GM23338 (cell line): ENCODE results near the gene SSTR4. TPM values are rescaled to one million over a fixed set of nuclear protein-coding genes. Genes with fewer than 3 reads are reported as not detected.
A peak's percentile ranks its signal among the peaks of the same experiment; 100 is the strongest.

ENCODE experiments used
- ATAC-seq: fragments of 200-7000 bp; cut with Tn5 transposase; 3 replicates; pipeline ENCODE4 v1.9.1; 2020
- DNase-seq: peaks from one replicate; pipeline ENCODE4 v3.0.0-alpha.2; 2015; ENCODE audit warnings: low spot score
- H2AFZ ChIP-seq: fragments of 200-600 bp; sonication (generic); 2 replicates; pipeline ENCODE4 v1.8.0; 2016; ENCODE audit warnings: antibody characterized with exemption, mild to moderate bottlenecking, moderate library complexity
- H3F3A ChIP-seq: fragments of 200-600 bp; sonication (generic); replicated peaks from 2 replicates; pipeline ENCODE4 v1.8.0; 2017; ENCODE audit warnings: antibody characterized with exemption, mixed run types, low read depth
- H3K27ac ChIP-seq: fragments of 200-600 bp; sonication (generic); 2 replicates; pipeline ENCODE4 v1.6.1; 2016; ENCODE audit warnings: low read depth
- H3K27me3 ChIP-seq: fragments of 200-600 bp; sonication (generic); 2 replicates; pipeline ENCODE4 v1.8.0; 2016; ENCODE audit warnings: mild to moderate bottlenecking, mixed run types, moderate library complexity; ENCODE audit not compliant: insufficient read depth
- H3K36me3 ChIP-seq: fragments of 200-600 bp; sonication (generic); 2 replicates; pipeline ENCODE4 v1.8.0; 2016; ENCODE audit warnings: mild to moderate bottlenecking; ENCODE audit not compliant: insufficient read depth
- H3K4me1 ChIP-seq: fragments of 200-600 bp; sonication (generic); 2 replicates; pipeline ENCODE4 v1.8.0; 2016; ENCODE audit warnings: mild to moderate bottlenecking, moderate library complexity; ENCODE audit not compliant: insufficient read depth
- H3K4me2 ChIP-seq: fragments of 200-600 bp; sonication (generic); 2 replicates; pipeline ENCODE4 v1.7.1; 2017; ENCODE audit warnings: mixed run types
- H3K4me3 ChIP-seq: fragments of 200-600 bp; sonication (generic); 2 replicates; pipeline ENCODE4 v1.6.1; 2016; ENCODE audit warnings: mixed run types
- H3K79me2 ChIP-seq: fragments of 200-600 bp; sonication (generic); replicated peaks from 2 replicates; pipeline ENCODE4 v1.8.0; 2017; ENCODE audit warnings: mild to moderate bottlenecking; ENCODE audit not compliant: insufficient read depth
- H3K9me2 ChIP-seq: fragments of 200-600 bp; sonication (generic); 2 replicates; pipeline ENCODE4 v1.8.0; 2017; ENCODE audit not compliant: insufficient read depth
- H4K20me1 ChIP-seq: fragments of 200-600 bp; sonication (generic); replicated peaks from 2 replicates; pipeline ENCODE4 v1.8.0; 2017; ENCODE audit warnings: mild to moderate bottlenecking; ENCODE audit not compliant: insufficient read depth
- H3K27ac Mint-ChIP-seq: 2 replicates; pipeline ENCODE4 v1.8.0; 2020; ENCODE audit warnings: inconsistent platforms, mild to moderate bottlenecking, moderate library complexity, mixed read lengths
- H3K27me3 Mint-ChIP-seq: 3 replicates; pipeline ENCODE4 v1.8.0; 2022; ENCODE audit warnings: low read depth, mild to moderate bottlenecking, moderate library complexity, mixed read lengths, inconsistent platforms; ENCODE audit not compliant: insufficient read depth, poor library complexity
- H3K36me3 Mint-ChIP-seq: 3 replicates; pipeline ENCODE4 v1.8.0; 2021; ENCODE audit warnings: low read depth, mild to moderate bottlenecking, inconsistent platforms, moderate library complexity, mixed read lengths
- H3K4me1 Mint-ChIP-seq: 3 replicates; pipeline ENCODE4 v1.8.0; 2020; ENCODE audit warnings: mild to moderate bottlenecking, inconsistent platforms, mixed read lengths
- H3K4me3 Mint-ChIP-seq: 3 replicates; pipeline ENCODE4 v1.8.0; 2021; ENCODE audit warnings: moderate library complexity, mild to moderate bottlenecking, inconsistent platforms, mixed read lengths
- H3K9me3 Mint-ChIP-seq: 3 replicates; pipeline ENCODE4 v1.8.0; 2020; ENCODE audit warnings: moderate library complexity, mild to moderate bottlenecking, inconsistent platforms, mixed read lengths
- CREB1 ChIP-seq: fragments of 250-450 bp; sonication (Bioruptor Pico); IDR thresholded peaks from 2 replicates; pipeline ENCODE4 v1.5.0; 2020; ENCODE audit warnings: low read depth, mild to moderate bottlenecking, moderate library complexity
- CTCF ChIP-seq, 2 experiments: fragments of 200-600 bp in 1 of 2; sonication (generic) in 1 of 2; conservative IDR thresholded peaks; 2 replicates each; pipeline versions ENCODE4 v1.5.1 to v1.6.1; 2016 to 2017; ENCODE audit warnings: antibody characterized with exemption in 2 of 2, low read depth in 2 of 2, mild to moderate bottlenecking in 2 of 2, moderate library complexity in 1 of 2
- ETS1 ChIP-seq: IDR thresholded peaks from 2 replicates; pipeline ENCODE4 v1.6.1; 2016; ENCODE audit warnings: antibody characterized with exemption
- EZH2 ChIP-seq: fragments of 200-600 bp; sonication (generic); IDR thresholded peaks from one replicate; pipeline ENCODE4 v1.8.0; 2017; ENCODE audit warnings: antibody characterized with exemption, mild to moderate bottlenecking, low read depth; ENCODE audit not compliant: unreplicated experiment
- EZH2phosphoT487 ChIP-seq: fragments of 200-600 bp; sonication (generic); IDR thresholded peaks from one replicate; pipeline ENCODE4 v1.8.1; 2018; ENCODE audit warnings: antibody characterized with exemption; ENCODE audit not compliant: unreplicated experiment
- JUNB ChIP-seq: IDR thresholded peaks from one replicate; pipeline ENCODE4 v1.6.1; 2016; ENCODE audit warnings: antibody characterized with exemption; ENCODE audit not compliant: unreplicated experiment
- NANOG ChIP-seq: IDR thresholded peaks from 2 replicates; pipeline ENCODE4 v1.6.1; 2016; ENCODE audit warnings: antibody characterized with exemption, borderline replicate concordance
- POLR2AphosphoS5 ChIP-seq: IDR thresholded peaks from 2 replicates; pipeline ENCODE4 v1.6.1; 2016; ENCODE audit warnings: antibody characterized with exemption, low read depth
- REST ChIP-seq: IDR thresholded peaks from one replicate; pipeline ENCODE4 v1.6.1; 2018; ENCODE audit warnings: antibody characterized with exemption; ENCODE audit not compliant: unreplicated experiment
- STAT1 ChIP-seq: IDR thresholded peaks from one replicate; pipeline ENCODE4 v1.6.1; 2016; ENCODE audit warnings: antibody characterized with exemption; ENCODE audit not compliant: unreplicated experiment
- ZNF114 ChIP-seq: fragments of 250-450 bp; sonication (Bioruptor Pico); IDR thresholded peaks from 2 replicates; pipeline ENCODE4 v1.5.0; 2020; ENCODE audit warnings: mild to moderate bottlenecking, moderate library complexity
- ZNF331 ChIP-seq: fragments of 250-450 bp; sonication (Bioruptor Pico); IDR thresholded peaks from 2 replicates; pipeline ENCODE4 v1.5.0; 2020; ENCODE audit warnings: low read depth, mild to moderate bottlenecking, moderate library complexity
- ZNF462 ChIP-seq: fragments of 250-450 bp; sonication (Bioruptor Pico); IDR thresholded peaks from 2 replicates; pipeline ENCODE4 v1.5.0; 2020; ENCODE audit warnings: mild to moderate bottlenecking, moderate library complexity
- polyA plus RNA-seq: library from polyadenylated mRNA; unstranded; fragments of >200 nt; fragmentation: Nextera tagmentation; extraction: Ambion mirVana; gene quantifications from 2 replicates; pipeline ENCODE4 v1.2.1, GENCODE V29; 2016
- total RNA-seq: library from RNA; depleted of rRNA; stranded (reverse); fragments of >200 nt; shearing (Covaris generic); gene quantifications from 2 replicates; pipeline ENCODE4 v1.2.3, GENCODE V29; 2014

SSTR4 gene
- total and polyA plus RNA-seq, 2 experiments from 2014 or later, result not detected

- no peak for TF ChIP-seq CTCF (conservative IDR thresholded peaks at IDR 0.05; ENCODE audit: low read depth in 2 of 2)
- TF ChIP-seq ZNF462 (CRISPR knock-in tag), result no peak
- TF ChIP-seq CREB1 (CRISPR knock-in tag), result no peak
- no peak for TF ChIP-seq ZNF331 (CRISPR knock-in tag)
- TF ChIP-seq EZH2, result no peak
- no peak for TF ChIP-seq JUNB
- no peak for TF ChIP-seq ZNF114
- no peak for TF ChIP-seq STAT1
- no peak for TF ChIP-seq EZH2phosphoT487
- no peak for TF ChIP-seq REST
- no peak for TF ChIP-seq POLR2AphosphoS5
- no peak for TF ChIP-seq ETS1
- TF ChIP-seq NANOG, result no peak
- Histone ChIP-seq H2AFZ (no peak overlapping the region), H3F3A (no peaks in the 10 kb centered on the region), H3K4me1 (no peaks in the 10 kb centered on the region), H3K27ac (no peak overlapping the region), H4K20me1 (no peaks in the 10 kb centered on the region), H3K4me2 (no peak overlapping the region), H3K36me3 (no peaks in the 10 kb centered on the region), H3K9me2 (peaks cover 4% of the 10 kb centered on the region; the same call in 1 of the 2 replicates), H3K79me2 (no peaks in the 10 kb centered on the region), H3K4me3 (no peak overlapping the region), H3K27me3 (peaks cover 54% of the 10 kb centered on the region)
- DNase-seq (no peak), ATAC-seq (no peak)
- peaks cover 7% of the 10 kb centered on the region for H3K4me1 Mint-ChIP-seq
- H3K36me3 Mint-ChIP-seq, result no peaks in the 10 kb centered on the region
- no peak overlapping the region for H3K27ac Mint-ChIP-seq
- peaks cover 48% of the 10 kb centered on the region for H3K27me3 Mint-ChIP-seq
- H3K4me3 Mint-ChIP-seq, result peak overlapping the region; percentile 52; the same call in 1 of the 3 replicates
- no peaks in the 10 kb centered on the region for H3K9me3 Mint-ChIP-seq
Measured at GRCh38 chr20:23036371-23036770, 1.3 kb downstream of the SSTR4 start.
